Spleen (tissue), 11 donors: ENCODE measurements around the gene DIO3. TPM values are rescaled to one million over a fixed set of nuclear protein-coding genes. Genes with fewer than 3 reads are reported as not detected.

Experiments
- DNase-seq: peaks from one replicate; pipeline ENCODE4 v3.0.0-alpha.2; 2020
- H3K27ac ChIP-seq, 8 donors: fragments of 200-600 bp; sonication (generic) in 7 of 8; 1 replicate in 4 of 8; 2 replicates in 4 of 8; pipeline versions ENCODE4 v1.5.0 to v1.8.0; 2016 to 2021; ENCODE audit warnings: inconsistent platforms in 4 of 8, mild to moderate bottlenecking in 4 of 8, moderate library complexity in 1 of 8
- H3K27me3 ChIP-seq, 7 donors: fragments of 200-600 bp; sonication (generic) in 6 of 7; replicated peaks in 1 of 7; 1 replicate in 4 of 7; 2 replicates in 3 of 7; pipeline versions ENCODE4 v1.5.0 to v1.8.0; 2016 to 2021; ENCODE audit warnings: inconsistent platforms in 3 of 7, mild to moderate bottlenecking in 1 of 7
- H3K36me3 ChIP-seq, 6 donors: fragments of 200-600 bp; sonication (generic) in 5 of 6; 1 replicate in 4 of 6; 2 replicates in 2 of 6; pipeline versions ENCODE4 v1.5.0 to v1.8.0; 2016 to 2021; ENCODE audit warnings: inconsistent platforms in 2 of 6
- H3K4me1 ChIP-seq, 6 donors: fragments of 200-600 bp; sonication (generic) in 5 of 6; 1 replicate in 3 of 6; 2 replicates in 3 of 6; pipeline versions ENCODE4 v1.5.0 to v1.8.0; 2016 to 2021; ENCODE audit warnings: inconsistent platforms in 3 of 6
- H3K4me3 ChIP-seq, 8 donors: fragments of 200-600 bp; sonication (generic) in 7 of 8; 1 replicate in 4 of 8; 2 replicates in 4 of 8; pipeline versions ENCODE4 v1.5.0 to v1.8.0; 2016 to 2021; ENCODE audit warnings: inconsistent platforms in 4 of 8, mild to moderate bottlenecking in 4 of 8, moderate library complexity in 2 of 8
- H3K9me3 ChIP-seq, 8 donors: fragments of 200-600 bp; sonication (generic) in 7 of 8; 1 replicate in 4 of 8; 2 replicates in 4 of 8; pipeline versions ENCODE4 v1.5.0 to v1.8.0; 2016 to 2021; ENCODE audit warnings: inconsistent platforms in 4 of 8
- CTCF ChIP-seq, 11 experiments: fragments of 200-600 bp in 7 of 11; fragments of 450-650 bp in 4 of 11; sonication (generic) in 4 of 11; IDR thresholded peaks in 8 of 11; conservative IDR thresholded peaks in 3 of 11; 1 replicate in 7 of 11; 2 replicates in 4 of 11; pipeline versions ENCODE4 v1.4.0 to v1.8.0; 2016 to 2021; ENCODE audit warnings: antibody characterized with exemption in 11 of 11, inconsistent platforms in 4 of 11, mild to moderate bottlenecking in 1 of 11
- POLR2A ChIP-seq, 3 donors: fragments of 450-650 bp; IDR thresholded peaks; one replicate each; pipeline ENCODE4 v1.5.1; 2017; ENCODE audit warnings: antibody characterized with exemption in 3 of 3, mild to moderate bottlenecking in 1 of 3
- POLR2AphosphoS5 ChIP-seq, 3 donors: sonication (generic); formaldehyde crosslinking; IDR thresholded peaks; one replicate each; pipeline ENCODE4 v1.5.1; 2017; ENCODE audit warnings: antibody characterized with exemption in 3 of 3
- WGBS, 5 donors: extraction: QIAGEN DNeasy Blood & Tissue Kit in 3 of 5; methylation state at CpG; one replicate each; pipeline versions ENCODE4 v1.1.5 to v1.1.7; 2013 to 2018; 5-methylcytosine and 5-hydroxymethylcytosine counted together
- intact Hi-C: fragments of 100-400 bp; cut with DNase I; formaldehyde crosslinking; loops from one replicate; pipeline ENCODE4 v1.15.0; 2023; ENCODE audit warnings: low total_unique reads
- polyA plus RNA-seq, 3 donors: library from polyadenylated mRNA; stranded (reverse); fragments of 200-250 nt; gene quantifications; one replicate each; pipeline ENCODE4 v1.2.1, GENCODE V29; 2013
- total RNA-seq, 7 donors: library from RNA; depleted of rRNA in 3 of 7; stranded (reverse); fragments of >200 nt in 3 of 7; fragmentation: NEBNext Ultra II Directional in 4 of 7; extraction: Animal tissue kit (Norgen Biotek cat#: 25700) in 4 of 7; gene quantifications; one replicate each; pipeline versions ENCODE4 v1.1.0 to v1.2.1, GENCODE V29; 2016 to 2021
- donor health status: healthy with polysubstance abuse.
- donor health status: DM: no; HTN: no; CAD: no; lungs with moderate emphysema.
- donor health status: DM: no; HTN: no; CAD: no.
- donor health status: Bipolar disorder and iron deficiency.
- donor health status: healthy.
- donor health status: DM: no; HTN: no; CAD: no.
- donor health status: DM: yes; HTN: yes; CAD: no.

DIO3 gene
- total and polyA plus RNA-seq, 10 donors = 0.04 to 1.3 (median 0.37) TPM; not detected in 2

- DNase-seq = no peak
- 79 to 94% (median 88%) methylated on average over 9 of the region's 9 CpGs for WGBS, 5 donors
- H3K27me3 ChIP-seq = peaks cover 0 to 27% (median 0%) of the 10 kb centered on the region in 7 donors
- H3K9me3 ChIP-seq = peaks cover 0 to 14% (median 3%) of the 10 kb centered on the region in 8 donors
- H3K36me3 ChIP-seq = no peaks in the 10 kb centered on the region
- H3K27ac ChIP-seq = no peak overlapping the region
- no peaks in the 10 kb centered on the region for H3K4me1 ChIP-seq
- TF ChIP-seq CTCF (IDR thresholded peaks at IDR 0.05 in 8 of 11, conservative IDR thresholded peaks at IDR 0.05 in 3 of 11) (no peak), POLR2AphosphoS5 (IDR thresholded peaks at IDR 0.05) (no peak), POLR2A (IDR thresholded peaks at IDR 0.05) (no peak)
- intact Hi-C loops = no loop called here
- no peak overlapping the region for H3K4me3 ChIP-seq
These were observed 16.7 kb upstream of the DIO3 start for GRCh38 chr14:101544550-101544949.

GRCh38 chr14:101546706-101547105, 14.6 kb upstream of the DIO3 start:
- Histone ChIP-seq H3K4me1 (no peaks in the 10 kb centered on the region), H3K9me3 (peaks cover 0 to 14% (median 3%) of the 10 kb centered on the region in 8 donors), H3K36me3 (no peaks in the 10 kb centered on the region), H3K4me3 (no peak overlapping the region), H3K27ac (no peak overlapping the region), H3K27me3 (peaks cover 0 to 30% (median 0%) of the 10 kb centered on the region in 7 donors)
- 73 to 90% (median 82%) methylated on average over 11 of the region's 11 CpGs for WGBS, 5 donors
- DNase-seq = no peak
- intact Hi-C loops = no loop called here
- no peak for TF ChIP-seq POLR2AphosphoS5 (IDR thresholded peaks at IDR 0.05)
- no peak for TF ChIP-seq POLR2A (IDR thresholded peaks at IDR 0.05)
- TF ChIP-seq CTCF (IDR thresholded peaks at IDR 0.05 in 8 of 11, conservative IDR thresholded peaks at IDR 0.05 in 3 of 11) = no peak

DNA sequence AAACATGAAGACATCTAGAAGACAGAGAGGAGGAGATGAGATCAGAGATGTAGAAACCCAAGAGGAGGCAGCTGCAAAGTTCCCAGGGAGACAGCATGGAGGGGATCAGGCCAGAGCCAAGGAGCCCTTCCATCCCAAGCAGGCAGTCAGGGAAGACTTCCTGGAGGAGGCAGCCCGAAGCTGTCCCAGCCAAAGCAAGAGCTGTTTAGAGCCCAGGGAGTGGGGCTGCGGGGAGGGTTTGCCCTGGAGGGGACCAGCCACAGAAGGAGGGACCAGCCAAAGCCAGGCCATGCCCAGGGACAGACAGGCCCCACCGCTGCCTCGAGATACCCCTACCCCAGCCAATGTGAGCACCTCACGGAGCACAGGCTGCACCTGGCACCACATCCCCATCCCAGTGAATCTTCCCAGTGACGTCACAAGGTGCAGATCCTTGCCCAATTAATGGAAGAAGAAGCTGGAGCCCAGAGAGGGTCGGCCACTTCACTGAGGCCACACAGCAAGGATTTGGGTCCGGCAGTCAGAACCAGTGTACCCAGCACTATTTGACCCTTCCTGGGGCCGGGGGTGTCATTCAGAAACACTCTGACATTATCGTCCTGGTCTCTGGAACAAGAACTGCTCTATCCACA, 14.1 kb upstream of the DIO3 start:
- intact Hi-C loops = no loop called here
- Histone ChIP-seq H3K4me3 (no peak overlapping the region), H3K9me3 (peaks cover 0 to 14% (median 3%) of the 10 kb centered on the region in 8 donors), H3K36me3 (no peaks in the 10 kb centered on the region), H3K4me1 (no peaks in the 10 kb centered on the region), H3K27me3 (peaks cover 0 to 30% (median 0%) of the 10 kb centered on the region in 7 donors), H3K27ac (no peak overlapping the region)
- 84 to 95% (median 86%) methylated on average over 6 to 10 of the region's 10 CpGs for WGBS, 5 donors
- TF ChIP-seq CTCF (IDR thresholded peaks at IDR 0.05 in 8 of 11, conservative IDR thresholded peaks at IDR 0.05 in 3 of 11) (no peak), POLR2A (IDR thresholded peaks at IDR 0.05) (no peak), POLR2AphosphoS5 (IDR thresholded peaks at IDR 0.05) (no peak)
- DNase-seq = no peak

DNA sequence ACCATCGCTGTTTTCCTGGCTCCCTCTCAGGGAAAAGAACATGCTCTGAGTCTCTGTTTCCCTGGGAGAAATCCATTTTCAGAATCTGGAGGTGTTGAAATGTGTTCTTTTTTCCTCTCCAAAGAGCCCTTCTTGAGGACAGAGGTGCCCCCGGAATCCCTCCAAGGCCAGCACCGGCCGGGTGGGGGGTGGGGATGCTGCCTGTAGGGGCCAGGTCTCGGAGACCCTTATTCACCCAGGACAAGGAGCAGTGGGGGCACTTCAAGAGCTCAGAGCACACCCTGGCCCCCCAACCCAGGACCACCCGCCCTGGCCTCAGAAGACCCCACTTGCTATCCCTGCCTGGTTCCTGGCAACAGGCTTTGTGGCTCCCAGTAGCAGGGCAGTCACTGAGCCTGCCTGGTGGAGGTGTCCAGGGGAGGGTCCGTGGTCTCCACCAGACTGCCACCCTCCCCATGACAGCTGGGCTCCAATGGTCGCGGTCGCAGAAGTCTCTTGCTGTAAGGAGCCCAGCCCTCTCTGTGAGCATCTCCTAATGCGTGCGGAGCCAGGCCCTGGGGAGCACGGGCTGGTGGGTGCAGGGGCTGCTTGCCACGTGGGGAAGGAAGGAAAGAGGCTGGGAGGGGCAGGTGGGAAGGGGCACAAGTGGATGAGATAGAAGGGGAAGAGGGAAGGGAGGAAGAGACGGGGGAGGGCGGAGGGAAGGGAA, 13.2 kb upstream of the DIO3 start:
- H3K9me3 ChIP-seq = peaks cover 0 to 14% (median 3%) of the 10 kb centered on the region in 8 donors
- no peak overlapping the region for H3K27ac ChIP-seq
- no peak for DNase-seq
- TF ChIP-seq POLR2A (IDR thresholded peaks at IDR 0.05) (no peak), CTCF (IDR thresholded peaks at IDR 0.05 in 8 of 11, conservative IDR thresholded peaks at IDR 0.05 in 3 of 11) (no peak), POLR2AphosphoS5 (IDR thresholded peaks at IDR 0.05) (no peak)
- no peaks in the 10 kb centered on the region for H3K36me3 ChIP-seq
- intact Hi-C loops = no loop called here
- H3K4me3 ChIP-seq = no peak overlapping the region
- 65 to 72% (median 68%) methylated on average over 15 to 16 of the region's 16 CpGs for WGBS, 5 donors
- peaks cover 0 to 30% (median 0%) of the 10 kb centered on the region in 7 donors for H3K27me3 ChIP-seq
- no peaks in the 10 kb centered on the region for H3K4me1 ChIP-seq
